ENCODE measurements around the gene POU5F2.

- TF ChIP-seq, protein P1, sequence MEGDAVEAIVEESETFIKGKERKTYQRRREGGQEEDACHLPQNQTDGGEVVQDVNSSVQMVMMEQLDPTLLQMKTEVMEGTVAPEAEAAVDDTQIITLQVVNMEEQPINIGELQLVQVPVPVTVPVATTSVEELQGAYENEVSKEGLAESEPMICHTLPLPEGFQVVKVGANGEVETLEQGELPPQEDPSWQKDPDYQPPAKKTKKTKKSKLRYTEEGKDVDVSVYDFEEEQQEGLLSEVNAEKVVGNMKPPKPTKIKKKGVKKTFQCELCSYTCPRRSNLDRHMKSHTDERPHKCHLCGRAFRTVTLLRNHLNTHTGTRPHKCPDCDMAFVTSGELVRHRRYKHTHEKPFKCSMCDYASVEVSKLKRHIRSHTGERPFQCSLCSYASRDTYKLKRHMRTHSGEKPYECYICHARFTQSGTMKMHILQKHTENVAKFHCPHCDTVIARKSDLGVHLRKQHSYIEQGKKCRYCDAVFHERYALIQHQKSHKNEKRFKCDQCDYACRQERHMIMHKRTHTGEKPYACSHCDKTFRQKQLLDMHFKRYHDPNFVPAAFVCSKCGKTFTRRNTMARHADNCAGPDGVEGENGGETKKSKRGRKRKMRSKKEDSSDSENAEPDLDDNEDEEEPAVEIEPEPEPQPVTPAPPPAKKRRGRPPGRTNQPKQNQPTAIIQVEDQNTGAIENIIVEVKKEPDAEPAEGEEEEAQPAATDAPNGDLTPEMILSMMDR (IDR thresholded peaks at IDR 0.05): no peak
- no peak for TF ChIP-seq POLR2AphosphoS5 (IDR thresholded peaks at IDR 0.05)
These were observed 6.0 kb downstream of the POU5F2 start for GRCh38 chr5:93735378-93735777.
